Right cardiac atrium (tissue), 5 donors: Measurements from ENCODE around the gene C6orf62. TPM values are rescaled to one million over a fixed set of nuclear protein-coding genes. Genes with fewer than 3 reads are reported as not detected.
"Not testable (repeated sequence)": the region's sequence is repeated elsewhere in the genome, so short reads cannot be mapped to it uniquely, and the experiment has no call there.

Experiments used
- ATAC-seq, 2 donors: fragments of 200-7000 bp; cut with Tn5 transposase; one replicate each; pipeline versions ENCODE4 v1.8.0 to v1.9.1; 2020; ENCODE audit warnings: moderate library complexity in 2 of 2, mild to moderate bottlenecking in 1 of 2
- DNase-seq, 3 donors: peaks; one replicate each; pipeline ENCODE4 v3.0.0-alpha.2; 2020
- H3K27ac ChIP-seq: one replicate; pipeline ENCODE4 v1.5.1; 2013; ENCODE audit warnings: mild to moderate bottlenecking, low read length, control low read depth, moderate library complexity
- H3K27me3 ChIP-seq: one replicate; pipeline ENCODE4 v1.6.1; 2013; ENCODE audit not compliant: control insufficient read depth, insufficient read depth
- H3K4me1 ChIP-seq: one replicate; pipeline ENCODE4 v1.6.1; 2013; ENCODE audit warnings: low read length; ENCODE audit not compliant: control insufficient read depth, insufficient read depth
- H3K4me3 ChIP-seq: one replicate; pipeline ENCODE4 v1.5.1; 2013; ENCODE audit warnings: low read length, control low read depth
- H3K9me3 ChIP-seq: one replicate; pipeline ENCODE4 v1.6.1; 2013; ENCODE audit warnings: low read length; ENCODE audit not compliant: control insufficient read depth
- WGBS: extraction: QIAGEN DNeasy Blood & Tissue Kit; methylation state at CpG from one replicate; pipeline ENCODE4 v1.1.7; 2013; 5-methylcytosine and 5-hydroxymethylcytosine counted together
- intact Hi-C, 4 donors: fragments of 100-400 bp; cut with DNase I; formaldehyde crosslinking; loops; one replicate each; pipeline versions ENCODE4 v1.11.0 to v1.14.0; 2022 to 2023
- polyA plus RNA-seq: library from polyadenylated mRNA; stranded (reverse); fragments of 200-250 nt; gene quantifications from one replicate; pipeline ENCODE4 v1.2.3, GENCODE V29; 2013
- total RNA-seq, 4 donors: library from RNA; stranded (reverse); fragmentation: NEBNext Ultra II Directional; extraction: Animal tissue kit (Norgen Biotek cat#: 25700); gene quantifications; one replicate each; pipeline ENCODE4 v1.2.1, GENCODE V29; 2021
- donor health status: healthy with polysubstance abuse.
- donor health status: DM: no; HTN: yes; CAD: no.
- donor health status: DM: no; HTN: no; CAD: no.
- donor health status: DM: no; HTN: yes; CAD: no; lungs with severe emphysema.
- donor health status: DM: yes; HTN: yes; CAD: no.

C6orf62 gene
- total and polyA plus RNA-seq, 5 donors: 31.9 to 66.5 (median 56.4) TPM

GRCh38 chr6:24743265-24743943, 24.4 kb upstream of the C6orf62 start:
- WGBS: 65% methylated on average over 2 of the region's 2 CpGs
- H3K9me3 ChIP-seq: no peaks in the 10 kb centered on the region
- H3K27me3 ChIP-seq: no peaks in the 10 kb centered on the region
- ATAC-seq (peak; percentile 62 to 71), DNase-seq (no peak)
- intact Hi-C loops: no loop called here
- no peaks in the 10 kb centered on the region for H3K4me1 ChIP-seq
- no peak overlapping the region for H3K4me3 ChIP-seq
- no peak overlapping the region for H3K27ac ChIP-seq

- ATAC-seq (no peak), DNase-seq (no peak)
- H3K4me3 ChIP-seq: no peak overlapping the region
- no peaks in the 10 kb centered on the region for H3K4me1 ChIP-seq
- H3K27ac ChIP-seq: no peak overlapping the region
- intact Hi-C loops: no loop called here
- no peaks in the 10 kb centered on the region for H3K27me3 ChIP-seq
- 85% methylated on average over 5 of the region's 5 CpGs for WGBS
- H3K9me3 ChIP-seq: no peaks in the 10 kb centered on the region
These were observed 23.3 kb upstream of the C6orf62 start for GRCh38 chr6:24742216-24742738.

GRCh38 chr6:24740861-24741260, 21.9 kb upstream of the C6orf62 start:
- H3K9me3 ChIP-seq: no peaks in the 10 kb centered on the region
- intact Hi-C loops: no loop called here
- no peak for DNase-seq
- no peaks in the 10 kb centered on the region for H3K4me1 ChIP-seq
- H3K27ac ChIP-seq: no peak overlapping the region
- H3K27me3 ChIP-seq: no peaks in the 10 kb centered on the region
- ATAC-seq: no peak
- no peak overlapping the region for H3K4me3 ChIP-seq

- intact Hi-C loops: no loop called here
- H3K27me3 ChIP-seq: no peaks in the 10 kb centered on the region
- no peak for ATAC-seq
- no peak overlapping the region for H3K4me3 ChIP-seq
- no peak for DNase-seq
- WGBS: 47% methylated on average over 3 of the region's 3 CpGs
- no peak overlapping the region for H3K27ac ChIP-seq
- no peaks in the 10 kb centered on the region for H3K9me3 ChIP-seq
- no peaks in the 10 kb centered on the region for H3K4me1 ChIP-seq
These were observed 19.8 kb upstream of the C6orf62 start for GRCh38 chr6:24738741-24739140.

- intact Hi-C loops, ATAC-seq, H3K27ac ChIP-seq, H3K4me3 ChIP-seq, DNase-seq, H3K4me1 ChIP-seq, H3K27me3 ChIP-seq, H3K9me3 ChIP-seq: not testable (repeated sequence)
- whole genome bisulfite sequencing: 92% methylated on average over 4 of the region's 4 CpGs
These were observed 15.8 kb upstream of the C6orf62 start for GRCh38 chr6:24734710-24735109.

- Histone ChIP-seq H3K27me3 (no peaks in the 10 kb centered on the region), H3K9me3 (no peaks in the 10 kb centered on the region), H3K4me3 (no peak overlapping the region), H3K27ac (no peak overlapping the region), H3K4me1 (no peaks in the 10 kb centered on the region)
- WGBS: 93% methylated on average over 1 of the region's 1 CpG
- intact Hi-C loops: no loop called here
- ATAC-seq (no peak), DNase-seq (no peak)
These were observed 15.2 kb upstream of the C6orf62 start for GRCh38 chr6:24734166-24734565.

GRCh38 chr6:24731456-24732134, 12.6 kb upstream of the C6orf62 start:
- H3K27ac ChIP-seq, intact Hi-C loops, H3K27me3 ChIP-seq, ATAC-seq, H3K4me3 ChIP-seq, DNase-seq, H3K4me1 ChIP-seq, H3K9me3 ChIP-seq: not testable (repeated sequence)
- WGBS: 90% methylated on average over 6 of the region's 6 CpGs

- H3K4me3 ChIP-seq, H3K27me3 ChIP-seq, H3K4me1 ChIP-seq, intact Hi-C loops, H3K9me3 ChIP-seq, ATAC-seq, H3K27ac ChIP-seq, DNase-seq: not testable (repeated sequence)
- WGBS: 92% methylated on average over 3 of the region's 3 CpGs
These were observed 11.7 kb upstream of the C6orf62 start for GRCh38 chr6:24730653-24731052.

- no peaks in the 10 kb centered on the region for H3K9me3 ChIP-seq
- H3K27ac ChIP-seq: no peak overlapping the region
- no peak for ATAC-seq
- H3K4me3 ChIP-seq: no peak overlapping the region
- no peaks in the 10 kb centered on the region for H3K4me1 ChIP-seq
- H3K27me3 ChIP-seq: no peaks in the 10 kb centered on the region
- intact Hi-C loops: no loop called here
- WGBS: 92% methylated on average over 3 of the region's 3 CpGs
- no peak for DNase-seq
These were observed 4.3 kb upstream of the C6orf62 start for GRCh38 chr6:24723270-24723669.

GRCh38 chr6:24721461-24722215, 2.7 kb upstream of the C6orf62 start:
- peak overlapping the region; percentile 48 for H3K4me3 ChIP-seq
- no peaks in the 10 kb centered on the region for H3K27me3 ChIP-seq
- intact Hi-C loops: no loop called here
- DNase-seq (peak in 2 of 3 donors; percentile 94 to 95), ATAC-seq (peak; percentile 77 to 80)
- WGBS: 5% methylated on average over 26 of the region's 26 CpGs
- no peaks in the 10 kb centered on the region for H3K9me3 ChIP-seq
- peak overlapping the region; percentile 98 for H3K27ac ChIP-seq
- H3K4me1 ChIP-seq: peaks cover 1% of the 10 kb centered on the region
